ENCODE results near the gene MAPT. TPM values are rescaled to one million over a fixed set of nuclear protein-coding genes. Genes with fewer than 3 reads are reported as not detected.

MAPT gene
- 0.72 and 0.95 TPM in 2 replicates for total RNA-seq (2014; rRNA removed; shearing (Covaris generic); ENCODE audit: low replicate concordance)

DNA sequence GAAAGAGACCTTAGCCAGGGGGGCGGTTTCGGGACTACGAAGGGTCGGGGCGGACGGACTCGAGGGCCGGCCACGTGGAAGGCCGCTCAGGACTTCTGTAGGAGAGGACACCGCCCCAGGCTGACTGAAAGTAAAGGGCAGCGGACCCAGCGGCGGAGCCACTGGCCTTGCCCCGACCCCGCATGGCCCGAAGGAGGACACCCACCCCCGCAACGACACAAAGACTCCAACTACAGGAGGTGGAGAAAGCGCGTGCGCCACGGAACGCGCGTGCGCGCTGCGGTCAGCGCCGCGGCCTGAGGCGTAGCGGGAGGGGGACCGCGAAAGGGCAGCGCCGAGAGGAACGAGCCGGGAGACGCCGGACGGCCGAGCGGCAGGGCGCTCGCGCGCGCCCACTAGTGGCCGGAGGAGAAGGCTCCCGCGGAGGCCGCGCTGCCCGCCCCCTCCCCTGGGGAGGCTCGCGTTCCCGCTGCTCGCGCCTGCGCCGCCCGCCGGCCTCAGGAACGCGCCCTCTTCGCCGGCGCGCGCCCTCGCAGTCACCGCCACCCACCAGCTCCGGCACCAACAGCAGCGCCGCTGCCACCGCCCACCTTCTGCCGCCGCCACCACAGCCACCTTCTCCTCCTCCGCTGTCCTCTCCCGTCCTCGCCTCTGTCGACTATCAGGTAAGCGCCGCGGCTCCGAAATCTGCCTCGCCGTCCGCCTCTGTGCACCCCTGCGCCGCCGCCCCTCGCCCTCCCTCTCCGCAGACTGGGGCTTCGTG, at the start of gene MAPT:
Gene MAPT, plus strand, starts transcription at position 533 of the 763 bp plus-strand sequence. CDS start 67,784 bp downstream, outside the sequence.
- DNase-seq (ENCODE audit: low read depth): peak; percentile 97
- in situ Hi-C loops (cut with HindIII; ENCODE audit: low pct_unique_long_range_greater_than_20kb, low sequenced_read_pairs): no loop called here

DNA sequence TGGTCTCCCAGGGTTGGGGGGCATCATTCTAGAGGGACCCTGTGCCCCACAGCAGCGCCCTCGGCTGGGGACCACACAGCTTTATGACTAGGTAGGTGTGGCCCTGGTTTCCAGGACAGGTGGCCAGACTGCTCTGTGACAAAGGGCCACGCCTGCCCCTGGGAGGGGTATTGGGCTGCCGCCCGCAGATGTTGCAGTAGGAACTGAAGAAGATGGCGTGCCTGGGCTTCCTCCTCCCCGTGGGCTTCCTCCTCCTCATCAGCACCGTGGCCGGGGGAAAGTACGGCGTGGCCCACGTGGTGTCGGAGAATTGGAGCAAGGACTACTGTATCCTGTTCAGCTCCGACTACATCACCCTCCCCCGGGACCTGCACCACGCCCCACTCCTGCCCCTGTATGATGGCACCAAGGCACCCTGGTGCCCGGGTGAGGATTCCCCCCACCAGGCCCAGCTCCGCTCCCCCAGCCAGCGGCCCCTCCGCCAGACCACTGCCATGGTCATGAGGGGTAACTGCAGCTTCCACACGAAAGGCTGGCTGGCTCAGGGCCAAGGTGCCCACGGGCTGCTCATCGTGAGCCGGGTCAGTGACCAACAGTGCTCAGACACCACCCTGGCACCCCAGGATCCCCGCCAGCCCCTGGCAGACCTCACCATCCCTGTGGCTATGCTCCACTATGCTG, 49.5 kb upstream of the MAPT start, which contains the start of gene SPPL2C:
Gene SPPL2C, plus strand, starts transcription at position 187 of the 681 bp plus-strand sequence. Its CDS starts 26 bp downstream, at position 213.
- in situ Hi-C loops (cut with HindIII; ENCODE audit: low pct_unique_long_range_greater_than_20kb, low sequenced_read_pairs): no loop called here

DNA sequence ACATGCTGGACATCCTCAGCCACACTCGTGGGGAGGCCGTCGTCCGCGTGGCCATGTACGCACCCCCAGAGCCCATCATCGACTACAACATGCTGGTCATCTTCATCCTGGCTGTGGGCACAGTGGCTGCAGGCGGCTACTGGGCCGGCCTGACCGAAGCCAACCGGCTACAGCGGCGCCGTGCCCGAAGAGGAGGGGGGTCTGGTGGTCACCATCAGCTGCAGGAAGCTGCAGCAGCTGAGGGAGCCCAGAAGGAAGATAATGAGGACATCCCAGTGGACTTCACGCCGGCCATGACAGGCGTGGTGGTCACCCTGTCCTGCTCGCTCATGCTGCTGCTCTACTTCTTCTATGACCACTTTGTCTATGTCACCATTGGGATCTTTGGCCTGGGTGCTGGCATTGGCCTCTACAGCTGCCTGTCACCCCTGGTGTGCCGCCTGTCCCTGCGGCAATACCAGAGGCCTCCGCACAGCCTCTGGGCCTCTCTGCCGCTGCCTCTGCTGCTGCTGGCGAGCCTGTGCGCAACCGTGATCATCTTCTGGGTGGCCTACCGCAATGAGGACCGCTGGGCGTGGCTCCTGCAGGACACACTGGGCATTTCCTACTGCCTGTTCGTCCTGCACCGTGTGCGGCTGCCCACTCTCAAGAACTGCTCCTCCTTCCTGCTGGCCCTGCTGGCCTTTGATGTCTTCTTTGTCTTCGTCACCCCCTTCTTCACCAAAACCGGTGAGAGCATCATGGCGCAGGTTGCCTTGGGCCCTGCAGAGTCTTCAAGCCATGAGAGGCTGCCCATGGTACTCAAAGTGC, 48.8 kb upstream of the MAPT start:
- in situ Hi-C loops (cut with HindIII; ENCODE audit: low pct_unique_long_range_greater_than_20kb, low sequenced_read_pairs): no loop called here

More for the DNA sequence above, 49.5 kb upstream of the MAPT start, which contains the start of gene SPPL2C:
- no peak for DNase-seq (ENCODE audit: low read depth)

DNA sequence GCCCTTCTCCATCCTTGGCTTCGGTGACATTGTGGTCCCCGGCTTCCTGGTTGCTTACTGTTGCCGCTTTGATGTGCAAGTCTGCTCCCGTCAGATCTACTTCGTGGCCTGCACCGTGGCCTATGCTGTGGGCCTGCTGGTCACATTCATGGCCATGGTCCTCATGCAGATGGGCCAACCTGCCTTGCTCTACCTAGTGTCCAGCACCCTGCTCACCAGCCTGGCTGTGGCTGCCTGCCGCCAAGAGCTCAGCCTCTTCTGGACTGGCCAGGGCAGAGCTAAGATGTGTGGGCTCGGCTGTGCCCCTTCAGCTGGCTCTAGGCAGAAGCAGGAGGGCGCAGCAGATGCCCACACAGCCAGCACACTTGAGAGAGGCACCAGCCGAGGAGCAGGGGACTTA, 48.1 kb upstream of the MAPT start:
- in situ Hi-C loops (cut with HindIII; ENCODE audit: low pct_unique_long_range_greater_than_20kb, low sequenced_read_pairs): no loop called here
- DNase-seq (ENCODE audit: low read depth): no peak

More for the DNA sequence above, 48.8 kb upstream of the MAPT start:
- no peak for DNase-seq (ENCODE audit: low read depth)

DNA sequence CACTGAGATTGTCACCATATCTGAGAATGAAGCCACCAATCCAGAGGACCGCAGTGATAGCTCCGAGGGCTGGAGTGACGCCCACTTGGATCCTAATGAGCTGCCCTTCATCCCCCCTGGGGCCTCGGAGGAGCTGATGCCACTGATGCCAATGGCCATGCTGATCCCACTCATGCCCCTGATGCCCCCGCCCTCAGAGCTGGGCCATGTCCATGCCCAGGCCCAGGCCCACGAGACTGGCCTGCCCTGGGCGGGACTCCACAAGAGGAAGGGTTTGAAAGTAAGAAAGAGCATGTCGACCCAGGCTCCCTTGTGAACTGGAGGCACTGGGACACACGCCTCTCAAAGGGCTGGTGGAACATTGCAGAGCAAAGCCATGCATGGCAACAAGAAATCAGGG, 47.7 kb upstream of the MAPT start:
- DNase-seq (ENCODE audit: low read depth): no peak
- in situ Hi-C loops (cut with HindIII; ENCODE audit: low pct_unique_long_range_greater_than_20kb, low sequenced_read_pairs): no loop called here

DNA sequence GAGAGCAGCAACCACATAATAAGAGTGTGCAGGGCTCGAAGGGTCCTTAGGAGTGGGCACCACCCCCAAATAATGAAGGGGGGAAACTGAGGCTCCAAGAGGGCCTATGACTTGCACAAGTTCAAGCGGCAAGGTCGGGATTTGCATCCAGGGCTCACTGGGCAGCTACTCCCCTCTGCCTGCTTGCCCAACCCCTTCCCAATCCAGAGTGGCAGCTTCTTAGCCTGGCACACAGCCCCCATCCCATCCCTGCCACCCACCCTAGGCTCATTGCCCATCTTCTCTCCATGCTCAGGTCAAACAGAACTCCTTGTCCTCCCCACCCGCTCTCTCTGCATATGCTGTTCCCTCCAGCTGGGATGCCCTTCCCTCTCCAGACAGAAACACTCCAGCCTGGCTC, 47.3 kb upstream of the MAPT start:
- DNase-seq (ENCODE audit: low read depth): no peak
- in situ Hi-C loops (cut with HindIII; ENCODE audit: low pct_unique_long_range_greater_than_20kb, low sequenced_read_pairs): no loop called here

DNA sequence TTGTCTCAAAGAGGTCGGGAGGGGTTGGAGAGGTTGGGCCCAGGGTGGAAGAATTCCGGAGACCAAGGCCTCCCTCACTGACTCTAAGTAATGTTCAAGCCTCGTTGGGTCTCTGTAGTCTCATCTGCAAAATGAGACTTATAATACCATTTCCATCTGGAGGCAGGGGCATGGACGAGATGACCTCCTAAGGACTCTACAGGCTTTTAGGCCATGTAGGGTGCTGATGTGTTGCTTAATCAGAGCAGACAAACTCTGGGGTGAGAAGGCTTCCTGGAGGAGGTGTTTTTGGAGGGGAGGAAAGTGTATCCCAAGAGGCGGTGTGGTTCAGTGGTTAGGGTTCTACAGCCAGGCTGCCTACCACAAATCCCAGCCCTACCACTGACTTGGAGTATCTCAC, 46.6 kb upstream of the MAPT start:
- no peak for DNase-seq (ENCODE audit: low read depth)
- in situ Hi-C loops (cut with HindIII; ENCODE audit: low pct_unique_long_range_greater_than_20kb, low sequenced_read_pairs): no loop called here

DNA sequence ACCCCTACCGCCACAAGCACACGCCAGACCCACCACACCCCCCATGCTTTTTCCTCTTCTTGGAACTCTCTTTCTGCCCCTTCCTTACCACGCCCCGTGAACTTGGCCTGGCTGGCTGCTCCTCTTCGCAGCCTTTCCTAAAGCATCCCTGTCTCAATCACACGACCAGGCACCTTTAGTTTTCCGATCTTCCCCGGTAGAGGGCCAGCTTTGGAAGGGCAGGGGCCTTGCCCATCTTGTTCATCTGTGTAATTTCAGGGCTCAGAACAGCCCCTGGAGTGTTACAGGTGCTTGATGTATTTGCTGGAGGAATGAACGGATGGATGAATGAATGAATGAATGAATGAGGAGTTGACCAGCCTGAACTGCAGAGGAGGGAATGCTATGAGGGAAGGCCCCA, 45.9 kb upstream of the MAPT start:
- DNase-seq (ENCODE audit: low read depth): no peak
- in situ Hi-C loops (cut with HindIII; ENCODE audit: low pct_unique_long_range_greater_than_20kb, low sequenced_read_pairs): no loop called here

DNA sequence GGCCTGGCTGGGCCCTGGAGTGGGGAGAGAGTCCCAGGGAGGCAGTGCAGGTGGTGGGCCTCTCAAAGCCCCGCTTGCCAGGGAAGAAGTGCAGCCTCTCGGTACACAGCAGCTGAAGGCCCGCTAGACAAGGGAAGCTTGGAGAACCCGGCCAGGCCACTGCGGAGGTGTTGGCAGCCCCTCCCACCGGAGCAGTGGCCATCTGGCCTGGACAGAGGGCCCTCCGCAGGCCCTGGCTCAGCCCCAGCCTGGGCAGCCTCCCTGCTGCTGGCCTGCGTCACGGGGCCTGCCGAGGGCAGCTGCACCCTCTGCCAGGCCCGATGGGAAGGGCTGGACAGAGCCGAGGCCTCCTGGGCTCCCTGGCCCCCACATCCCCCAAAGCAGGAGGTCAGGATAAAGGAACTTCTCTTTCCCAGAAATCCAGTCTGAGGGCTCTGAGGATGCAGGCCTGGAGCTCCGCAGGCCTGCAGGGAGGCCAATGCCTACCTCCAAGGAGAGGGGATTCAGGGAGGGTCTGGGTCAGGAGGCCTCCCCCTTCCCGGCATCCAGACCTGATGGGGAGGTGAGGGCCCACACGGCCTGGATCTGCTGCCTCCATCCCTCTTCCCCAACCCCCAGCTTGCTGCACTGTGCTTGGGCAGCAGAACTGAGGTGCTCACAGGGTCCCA, 45.4 kb upstream of the MAPT start:
- no peak for DNase-seq (ENCODE audit: low read depth)
- in situ Hi-C loops (cut with HindIII; ENCODE audit: low pct_unique_long_range_greater_than_20kb, low sequenced_read_pairs): no loop called here

DNA sequence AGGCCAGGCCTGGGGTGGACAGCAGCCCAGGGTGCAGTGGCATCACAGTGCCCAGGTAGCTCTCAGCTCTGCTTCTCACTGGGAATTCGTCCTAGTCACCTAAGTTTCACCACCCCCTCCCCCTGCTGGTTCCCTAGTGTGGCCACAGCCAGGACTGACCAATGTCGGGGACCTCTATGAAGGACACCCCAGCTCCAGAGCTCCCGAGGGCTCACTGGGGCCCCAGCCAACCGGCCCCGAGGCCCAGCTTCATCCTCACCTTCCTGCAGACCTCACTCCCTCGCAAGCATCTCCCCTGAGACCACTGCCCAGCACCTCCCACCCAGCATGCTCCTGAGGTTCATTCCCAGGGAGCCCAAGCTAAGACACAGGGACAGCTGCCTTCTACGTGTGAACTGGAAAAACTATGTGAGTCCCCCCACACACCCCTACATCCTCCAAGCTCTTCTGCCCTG, 44.8 kb upstream of the MAPT start:
- in situ Hi-C loops (cut with HindIII; ENCODE audit: low pct_unique_long_range_greater_than_20kb, low sequenced_read_pairs): no loop called here
- no peak for DNase-seq (ENCODE audit: low read depth)

DNA sequence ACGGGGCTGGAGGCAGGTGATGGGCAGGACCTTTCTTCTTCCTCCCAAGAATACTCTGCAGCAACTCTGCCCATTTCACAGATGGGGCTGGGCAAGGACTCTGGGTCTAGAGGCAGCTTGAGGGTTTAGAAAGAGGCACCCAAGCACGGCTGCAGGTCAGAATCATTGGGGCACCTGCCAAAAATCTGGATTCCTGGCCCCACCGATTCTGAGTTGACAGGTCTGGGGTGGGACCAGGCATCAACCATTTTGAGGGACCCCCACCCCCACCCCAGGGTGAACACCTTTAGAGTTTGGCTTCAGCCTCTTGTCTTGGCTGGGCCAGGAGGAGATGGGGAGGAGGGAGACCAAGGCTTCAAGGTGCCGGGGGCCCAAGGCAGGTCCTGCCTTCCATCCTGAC, 44.3 kb upstream of the MAPT start:
- DNase-seq (ENCODE audit: low read depth): no peak
- in situ Hi-C loops (cut with HindIII; ENCODE audit: low pct_unique_long_range_greater_than_20kb, low sequenced_read_pairs): no loop called here

DNA sequence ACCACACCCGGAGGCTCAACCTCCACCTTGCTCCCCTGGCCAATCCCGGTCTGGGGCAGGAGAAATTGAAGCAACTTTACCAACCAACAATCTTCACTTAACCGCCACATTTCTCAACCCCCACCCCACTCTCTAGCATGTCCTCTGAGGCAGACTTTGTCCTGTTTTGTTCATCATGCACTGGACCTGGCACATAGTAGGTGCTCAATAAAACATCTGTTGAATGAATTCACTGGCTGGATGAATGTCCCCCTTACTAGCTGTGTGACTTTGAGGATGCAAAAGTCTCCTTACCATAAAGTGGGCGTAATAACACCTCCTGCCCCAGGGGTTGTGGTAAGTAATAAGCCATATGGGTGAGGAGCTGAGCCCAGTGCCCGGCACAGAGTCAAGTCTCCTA, 43.9 kb upstream of the MAPT start:
- DNase-seq (ENCODE audit: low read depth): no peak
- in situ Hi-C loops (cut with HindIII; ENCODE audit: low pct_unique_long_range_greater_than_20kb, low sequenced_read_pairs): no loop called here

DNA sequence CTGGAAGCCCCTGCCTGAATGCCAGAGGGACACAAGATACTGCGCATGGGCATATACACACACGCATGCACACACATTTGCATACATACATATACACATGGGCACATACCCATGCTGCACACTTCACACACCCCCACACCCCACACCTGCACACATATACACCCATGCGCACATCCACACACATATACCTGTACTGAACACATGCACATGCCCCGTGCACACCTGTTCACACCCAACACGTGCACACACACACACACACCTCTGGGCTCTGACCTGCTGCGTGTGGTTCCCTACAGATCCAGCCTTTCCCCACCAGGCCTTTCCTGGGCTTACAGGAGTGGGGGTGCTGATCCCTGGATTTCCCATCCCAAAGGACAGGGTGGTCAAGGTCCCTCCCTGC, 43.3 kb upstream of the MAPT start:
- in situ Hi-C loops (cut with HindIII; ENCODE audit: low pct_unique_long_range_greater_than_20kb, low sequenced_read_pairs): no loop called here
- DNase-seq (ENCODE audit: low read depth): no peak

DNA sequence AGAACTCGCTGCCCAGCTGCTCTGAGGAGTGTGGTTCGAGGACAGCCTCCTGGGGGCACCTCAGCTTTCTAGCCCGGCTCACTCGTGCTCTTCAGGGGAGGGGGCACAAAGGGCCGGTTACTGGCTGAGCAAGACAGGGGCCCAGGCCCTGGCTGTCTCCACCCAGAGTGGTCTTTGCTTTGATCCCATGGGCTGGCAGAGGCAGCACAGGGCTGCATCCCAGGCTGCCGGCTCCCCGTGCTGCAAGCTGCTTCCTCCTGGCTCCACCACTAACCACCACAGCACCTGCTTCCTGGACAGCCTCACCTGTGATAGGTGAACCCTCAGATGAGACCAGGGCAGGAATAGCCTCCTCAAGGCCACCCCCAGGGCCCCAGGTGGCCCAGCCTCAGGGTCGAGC, 42.9 kb upstream of the MAPT start:
- in situ Hi-C loops (cut with HindIII; ENCODE audit: low pct_unique_long_range_greater_than_20kb, low sequenced_read_pairs): no loop called here
- no peak for DNase-seq (ENCODE audit: low read depth)

DNA sequence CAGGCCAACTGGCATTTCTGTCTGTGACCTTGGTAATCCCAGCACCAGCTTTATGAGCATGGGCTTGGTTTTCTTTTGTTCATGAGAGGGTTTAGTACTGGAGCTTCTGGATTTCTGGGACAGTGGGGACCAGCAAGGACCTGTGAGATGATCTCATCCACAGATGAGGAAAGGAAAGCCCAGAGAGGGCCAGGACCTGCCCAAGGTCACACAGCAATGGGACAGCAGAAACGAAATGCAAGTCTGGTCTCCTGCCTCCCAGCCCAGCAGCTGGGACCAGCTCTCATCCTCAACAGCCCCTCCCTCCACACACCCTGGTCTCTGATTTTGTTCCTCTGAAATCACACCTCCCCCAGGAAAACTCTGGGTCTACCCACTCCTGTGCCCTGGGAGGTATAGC, 42.5 kb upstream of the MAPT start:
- DNase-seq (ENCODE audit: low read depth): no peak
- in situ Hi-C loops (cut with HindIII; ENCODE audit: low pct_unique_long_range_greater_than_20kb, low sequenced_read_pairs): no loop called here

DNA sequence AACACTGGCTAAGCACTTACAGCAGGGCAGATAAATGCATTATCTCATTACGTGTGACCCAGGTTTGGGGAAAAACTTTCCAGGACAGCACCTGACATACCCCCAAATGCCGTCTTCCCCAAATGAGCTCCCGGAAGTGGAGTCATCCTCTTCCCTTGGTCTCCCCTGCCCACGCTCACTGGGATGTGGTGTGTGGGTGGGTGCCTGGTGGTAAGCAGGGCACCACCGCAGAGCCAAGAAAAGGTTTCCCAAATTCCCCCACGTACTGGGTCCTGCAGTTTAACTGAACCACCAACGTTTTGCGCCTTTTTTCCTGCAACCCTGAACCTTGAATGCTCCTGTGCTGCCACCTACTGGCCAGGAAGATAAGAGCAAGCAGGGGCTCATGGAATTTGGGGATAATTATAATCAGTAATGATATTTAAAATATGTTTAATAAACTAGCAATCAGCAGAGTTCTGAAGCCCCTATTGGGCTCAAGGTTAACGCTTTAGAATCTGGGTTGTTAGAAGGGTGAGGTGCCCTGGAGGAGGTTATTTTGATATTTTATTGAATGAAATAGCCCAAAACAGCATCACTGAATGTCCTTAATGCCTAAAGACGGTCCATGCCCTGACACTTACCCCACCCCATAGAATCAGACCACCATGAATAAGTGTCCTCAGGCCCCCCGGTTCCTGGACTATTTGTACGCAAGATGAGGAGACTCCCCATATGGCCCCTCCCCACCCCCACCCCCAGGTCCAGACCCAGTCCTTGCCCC, 41.6 kb upstream of the MAPT start:
- peak; percentile 21 for DNase-seq (ENCODE audit: low read depth)
- in situ Hi-C loops (cut with HindIII; ENCODE audit: low pct_unique_long_range_greater_than_20kb, low sequenced_read_pairs): no loop called here

DNA sequence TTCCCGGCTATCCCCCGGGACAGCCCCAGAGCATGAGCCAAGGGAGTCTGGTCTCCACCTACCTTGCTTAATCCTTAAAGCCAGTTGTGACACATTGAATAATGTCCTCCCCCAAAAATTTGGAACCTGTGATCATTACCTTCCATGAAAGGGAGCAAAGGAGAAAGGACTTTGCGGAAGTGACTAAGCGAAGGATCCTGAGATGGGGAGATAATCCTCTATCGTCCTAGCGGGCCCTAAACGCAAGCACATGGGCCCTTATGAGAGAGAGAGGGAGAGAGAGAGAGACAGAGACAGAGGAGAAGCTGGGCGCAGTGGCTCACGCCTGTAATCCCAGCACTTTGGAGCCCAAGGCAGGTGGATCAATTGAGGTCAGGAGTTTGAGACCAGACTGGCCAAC, 40.1 kb upstream of the MAPT start:
- in situ Hi-C loops (cut with HindIII; ENCODE audit: low pct_unique_long_range_greater_than_20kb, low sequenced_read_pairs): no loop called here
- no peak for DNase-seq (ENCODE audit: low read depth)

All from Caki2 (cell line).